Tibial nerve (tissue), 3 donors: ENCODE measurements around the gene CAMKK1.

Experiments used
- CTCF ChIP-seq, 5 experiments: fragments of 200-600 bp in 3 of 5; fragments of 450-650 bp in 2 of 5; sonication (generic) in 3 of 5; IDR thresholded peaks; one replicate each; pipeline ENCODE4 v1.5.1; 2016 to 2019; ENCODE audit warnings: antibody characterized with exemption in 5 of 5, mild to moderate bottlenecking in 3 of 5, moderate library complexity in 2 of 5
- POLR2A ChIP-seq, 2 donors: fragments of 450-650 bp; IDR thresholded peaks; one replicate each; pipeline ENCODE4 v1.6.1; 2017; ENCODE audit warnings: antibody characterized with exemption in 2 of 2, mild to moderate bottlenecking in 2 of 2, moderate library complexity in 2 of 2

GRCh38 chr17:3906881-3907280 lies 14.0 kb upstream of the CAMKK1 start:
- TF ChIP-seq CTCF (IDR thresholded peaks at IDR 0.05) (no peak), POLR2A (IDR thresholded peaks at IDR 0.05) (no peak)
